ENCODE results near the gene CRTAC1. TPM values are rescaled to one million over a fixed set of nuclear protein-coding genes. Genes with fewer than 3 reads are reported as not detected.
A peak's percentile ranks its signal among the peaks of the same experiment; 100 is the strongest.

Gene CRTAC1
- total and polyA plus RNA-seq, 2 experiments from 2014 or later = 0.47 to 1.2 TPM

DNA sequence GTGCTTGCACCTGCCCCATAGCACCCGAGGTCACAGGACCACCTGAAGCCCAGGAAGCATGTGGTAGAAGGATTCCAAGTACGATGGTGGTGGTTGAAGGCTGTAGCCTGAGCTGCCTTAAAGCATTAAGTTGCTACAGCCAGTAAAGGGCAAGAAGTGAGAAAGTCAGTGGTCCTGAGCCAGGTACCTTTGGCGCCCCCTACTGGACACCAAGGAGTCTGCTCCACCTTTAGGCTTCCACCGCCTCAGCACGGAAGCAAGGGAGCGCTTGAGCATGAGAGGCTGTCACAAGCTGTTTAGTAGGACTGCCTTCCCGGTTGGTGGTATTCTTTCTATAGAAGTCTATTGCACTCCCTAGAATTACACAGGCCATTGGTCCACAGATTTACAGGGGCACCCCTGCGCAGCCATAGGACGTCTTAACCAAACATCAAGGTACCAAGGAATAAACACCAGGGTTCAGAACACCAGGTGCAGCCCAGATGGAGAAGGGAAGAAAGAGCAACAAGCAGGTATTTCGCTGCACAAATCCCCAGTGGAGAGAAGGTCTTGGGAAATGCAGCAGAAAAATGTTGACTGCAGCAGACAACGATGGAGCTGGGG is 2.2 kb downstream of the CRTAC1 start:
- Mint-ChIP-seq H3K9me3 (no peaks in the 10 kb centered on the region), H3K36me3 (ENCODE audit: low read depth) (no peaks in the 10 kb centered on the region), H3K4me1 (peaks cover 23% of the 10 kb centered on the region), H3K27ac (no peak overlapping the region), H3K27me3 (ENCODE audit: insufficient read depth, low read depth, poor library complexity) (peaks cover 54% of the 10 kb centered on the region), H3K4me3 (peak overlapping the region; percentile 29; the same call in 1 of the 3 replicates)
- no peaks in the 10 kb centered on the region for H3K36me3 ChIP-seq (ENCODE audit: insufficient read depth)
- DNase-seq (ENCODE audit: low spot score) = peak; percentile 91
- no peaks in the 10 kb centered on the region for H3K9me2 ChIP-seq (ENCODE audit: insufficient read depth)
- peaks cover 13% of the 10 kb centered on the region; the same call in 1 of the 2 replicates for H3K4me1 ChIP-seq (ENCODE audit: insufficient read depth)
- peaks cover 17% of the 10 kb centered on the region for H4K20me1 ChIP-seq (replicated peaks; ENCODE audit: insufficient read depth)
- TF ChIP-seq EZH2 (IDR thresholded peaks at IDR 0.05; ENCODE audit: low read depth, unreplicated experiment) = peak; percentile 53
- TF ChIP-seq CTCF (conservative IDR thresholded peaks at IDR 0.05; ENCODE audit: low read depth in 2 of 2) = peak; percentile 85 to 96
- no peak for TF ChIP-seq JUNB (IDR thresholded peaks at IDR 0.05; ENCODE audit: unreplicated experiment)
- TF ChIP-seq EZH2phosphoT487 (IDR thresholded peaks at IDR 0.05; ENCODE audit: unreplicated experiment) = peak; percentile 26
- no peak for TF ChIP-seq ZNF331 (CRISPR knock-in tag; IDR thresholded peaks at IDR 0.05; ENCODE audit: low read depth)
- H3K79me2 ChIP-seq (replicated peaks; ENCODE audit: insufficient read depth) = no peaks in the 10 kb centered on the region
- H2AFZ ChIP-seq = no peak overlapping the region
- no peak overlapping the region for H3K4me2 ChIP-seq
- ATAC-seq = peak; percentile 47
- H3K4me3 ChIP-seq = no peak overlapping the region
- peaks cover 62% of the 10 kb centered on the region for H3K27me3 ChIP-seq (ENCODE audit: insufficient read depth)
- H3F3A ChIP-seq (replicated peaks; ENCODE audit: low read depth) = no peaks in the 10 kb centered on the region
- H3K27ac ChIP-seq (ENCODE audit: low read depth) = no peak overlapping the region

DNA sequence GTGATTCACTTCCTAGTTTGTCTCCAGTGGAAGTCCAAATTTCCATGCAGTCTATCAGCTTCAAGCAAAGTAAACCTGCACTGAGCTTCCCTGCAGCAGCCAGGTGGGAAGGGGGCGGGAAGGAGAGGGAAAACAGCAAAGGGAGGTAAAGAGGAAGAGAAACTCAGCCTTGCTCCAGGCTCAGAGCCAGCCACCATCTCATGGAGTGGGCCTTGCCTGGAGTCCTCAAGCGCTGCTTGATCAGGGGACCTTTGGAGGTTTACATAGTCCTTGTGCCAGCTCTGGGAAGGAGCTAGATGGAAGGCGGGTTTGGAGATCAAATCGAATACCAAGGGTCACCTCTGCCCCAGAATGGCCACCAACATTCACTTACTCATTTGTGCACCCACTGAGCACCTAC is 7.4 kb downstream of the CRTAC1 start:
- Mint-ChIP-seq H3K4me3 (no peak overlapping the region), H3K9me3 (no peaks in the 10 kb centered on the region), H3K4me1 (peaks cover 35% of the 10 kb centered on the region), H3K27me3 (ENCODE audit: insufficient read depth, low read depth, poor library complexity) (peaks cover 20% of the 10 kb centered on the region), H3K36me3 (ENCODE audit: low read depth) (no peaks in the 10 kb centered on the region), H3K27ac (no peak overlapping the region)
- Histone ChIP-seq H3K9me2 (ENCODE audit: insufficient read depth) (no peaks in the 10 kb centered on the region), H3K27ac (ENCODE audit: low read depth) (no peak overlapping the region), H3K27me3 (ENCODE audit: insufficient read depth) (peaks cover 15% of the 10 kb centered on the region; the same call in 1 of the 2 replicates), H4K20me1 (replicated peaks; ENCODE audit: insufficient read depth) (peaks cover 4% of the 10 kb centered on the region; the same call in 1 of the 2 replicates), H3K79me2 (replicated peaks; ENCODE audit: insufficient read depth) (no peaks in the 10 kb centered on the region), H3F3A (replicated peaks; ENCODE audit: low read depth) (no peaks in the 10 kb centered on the region), H3K36me3 (ENCODE audit: insufficient read depth) (no peaks in the 10 kb centered on the region), H2AFZ (no peak overlapping the region), H3K4me3 (no peak overlapping the region), H3K4me2 (no peak overlapping the region), H3K4me1 (ENCODE audit: insufficient read depth) (peaks cover 13% of the 10 kb centered on the region; the same call in 1 of the 2 replicates)
- DNase-seq (ENCODE audit: low spot score) (no peak), ATAC-seq (no peak)
- TF ChIP-seq ZNF114 (CRISPR knock-in tag; IDR thresholded peaks at IDR 0.05) (no peak), NANOG (IDR thresholded peaks at IDR 0.05; ENCODE audit: borderline replicate concordance) (no peak), ETS1 (IDR thresholded peaks at IDR 0.05) (no peak), REST (IDR thresholded peaks at IDR 0.05; ENCODE audit: unreplicated experiment) (no peak), CREB1 (CRISPR knock-in tag; IDR thresholded peaks at IDR 0.05; ENCODE audit: low read depth) (no peak), POLR2AphosphoS5 (IDR thresholded peaks at IDR 0.05; ENCODE audit: low read depth) (no peak), CTCF (conservative IDR thresholded peaks at IDR 0.05; ENCODE audit: low read depth in 2 of 2) (no peak), ZNF331 (CRISPR knock-in tag; IDR thresholded peaks at IDR 0.05; ENCODE audit: low read depth) (no peak)

Data from GM23338 (cell line).